HPDE6-E6E7 (cell line): Measurements from ENCODE around the gene PDGFB.

Experiments used
- DNase-seq: peaks from one replicate; pipeline ENCODE4 v3.0.0; 2011; ENCODE audit warnings: missing footprints; ENCODE audit errors: extremely low spot score

The PDGFB gene

GRCh38 chr22:39277142-39277607 lies 32.4 kb upstream of the PDGFB start:
- DNase-seq = no peak

- no peak for DNase-seq
Observed at GRCh38 chr22:39276440-39277141, 31.8 kb upstream of the PDGFB start.

GRCh38 chr22:39275814-39276439 lies 31.1 kb upstream of the PDGFB start:
- no peak for DNase-seq

- DNase-seq = no peak
Observed at GRCh38 chr22:39273950-39274887, 29.4 kb upstream of the PDGFB start.

- DNase-seq = no peak
Observed at GRCh38 chr22:39270792-39271191, 26.0 kb upstream of the PDGFB start.

GRCh38 chr22:39270280-39270679 lies 25.5 kb upstream of the PDGFB start:
- no peak for DNase-seq

GRCh38 chr22:39269095-39269790 lies 24.5 kb upstream of the PDGFB start:
- DNase-seq = no peak

- DNase-seq = no peak
Observed at GRCh38 chr22:39268645-39269044, 23.9 kb upstream of the PDGFB start.

GRCh38 chr22:39267974-39268373 lies 23.2 kb upstream of the PDGFB start:
- no peak for DNase-seq

- DNase-seq = no peak
Observed at GRCh38 chr22:39266398-39267030, 21.7 kb upstream of the PDGFB start.

- no peak for DNase-seq
Observed at GRCh38 chr22:39265143-39265886, 20.5 kb upstream of the PDGFB start.

- no peak for DNase-seq
Observed at GRCh38 chr22:39264349-39265038, 19.7 kb upstream of the PDGFB start.

GRCh38 chr22:39263626-39264348 lies 19.0 kb upstream of the PDGFB start:
- DNase-seq = no peak

GRCh38 chr22:39259666-39260065 lies 14.9 kb upstream of the PDGFB start:
- DNase-seq = no peak

GRCh38 chr22:39257901-39258475 lies 13.2 kb upstream of the PDGFB start:
- DNase-seq = no peak

- no peak for DNase-seq
Observed at GRCh38 chr22:39256979-39257378, 12.2 kb upstream of the PDGFB start.

GRCh38 chr22:39256186-39256552 lies 11.4 kb upstream of the PDGFB start:
- DNase-seq = no peak

- DNase-seq = no peak
Observed at GRCh38 chr22:39255449-39256185, 10.8 kb upstream of the PDGFB start.
